ENCODE measurements around the gene KIF13A. TPM values are rescaled to one million over a fixed set of nuclear protein-coding genes. Genes with fewer than 3 reads are reported as not detected.
A peak's percentile ranks its signal among the peaks of the same experiment; 100 is the strongest.

Gene KIF13A
- total and polyA plus RNA-seq, 9 of the 15 experiments (the other 6 are each of a cell fraction or from before 2014, with no cell fraction given) = 3.6 to 44.3 (median 29.7) TPM

- TF ChIP-seq REST (IDR thresholded peaks at IDR 0.05; ENCODE audit: borderline replicate concordance) = peak; percentile 72
- no peak for TF ChIP-seq REST (CRISPR knock-in tag; IDR thresholded peaks at IDR 0.05; ENCODE audit: low read depth)
- TF ChIP-seq DACH1 (IDR thresholded peaks at IDR 0.05; ENCODE audit: partially characterized antibody) = peak; percentile 53
- 0 out of 4 replicates have a peak, but pooled peaks of 1 of the 2 experiments have one; percentile 17 for TF ChIP-seq FOXK2 (conservative IDR thresholded peaks at IDR 0.05 in 1 of 2, IDR thresholded peaks at IDR 0.05 in 1 of 2; ENCODE audit: low read depth in 2 of 2)
- peak; percentile 39; the same call in 1 of the 2 replicates for TF ChIP-seq CBFA2T3 (IDR thresholded peaks at IDR 0.05)
- peak in 1 of 2 experiments; percentile 44; a peak in 1 of 3 replicates for TF ChIP-seq CBX3 (IDR thresholded peaks at IDR 0.05; ENCODE audit: borderline replicate concordance in 1 of 2, low read length in 2 of 2)
- peak; percentile 27 for TF ChIP-seq SMARCA4 (IDR thresholded peaks at IDR 0.05)
- TF ChIP-seq RCOR1 (IDR thresholded peaks at IDR 0.05; ENCODE audit: borderline replicate concordance in 1 of 2, low read depth in 2 of 2, low read length in 2 of 2) = peak in 1 of 2 experiments; percentile 76; a peak in 1 of 4 replicates
- peak; percentile 18; the same call in 1 of the 2 replicates for TF ChIP-seq ZNF263 (CRISPR knock-in tag; IDR thresholded peaks at IDR 0.05; ENCODE audit: borderline replicate concordance)
- peak in 2 of 3 experiments; percentile 29 to 68 for TF ChIP-seq YY1 (IDR thresholded peaks at IDR 0.05; ENCODE audit: borderline replicate concordance in 1 of 3, control insufficient read depth in 1 of 3, extremely low read depth in 1 of 3, insufficient read depth in 3 of 3, insufficient read length in 1 of 3, insufficient replicate concordance in 2 of 3, low read depth in 1 of 3, low read length in 2 of 3)
- TF ChIP-seq ETV1 (tag; conservative IDR thresholded peaks at IDR 0.05; ENCODE audit: low read depth) = peak; percentile 44; the same call in 1 of the 2 replicates
- TF ChIP-seq ZNF778 (CRISPR knock-in tag; IDR thresholded peaks at IDR 0.05) = no peak
Observed at GRCh38 chr6:17725083-17725482, 262.4 kb downstream of the KIF13A start (continued).
